Kidney (tissue), 14 donors: ENCODE measurements around the gene PRKCD. TPM values are rescaled to one million over a fixed set of nuclear protein-coding genes. Genes with fewer than 3 reads are reported as not detected.

Experiments
- DNase-seq, 5 donors: peaks; one replicate each; pipeline ENCODE4 v3.0.0-alpha.2; 2013 to 2020
- FAIRE-seq: peaks from 2 replicates; lab custom pipeline; 2012; peaks lifted over from hg19 to GRCh38; lab: Jason Lieb, UNC
- H3K27ac ChIP-seq, 2 donors: one replicate each; pipeline ENCODE4 v1.7.0; 2013; ENCODE audit warnings: low read depth in 2 of 2, low read length in 2 of 2, inconsistent platforms in 1 of 2
- H3K27me3 ChIP-seq: one replicate; pipeline ENCODE4 v1.7.1; 2013; ENCODE audit warnings: low read length, inconsistent platforms; ENCODE audit not compliant: control insufficient read depth, insufficient read depth
- H3K36me3 ChIP-seq, 3 donors: one replicate each; pipeline versions ENCODE4 v1.7.0 to v1.7.1; 2013; ENCODE audit warnings: low read length in 3 of 3, control low read depth in 1 of 3, inconsistent platforms in 1 of 3; ENCODE audit not compliant: insufficient read depth in 3 of 3, control insufficient read depth in 2 of 3
- H3K4me1 ChIP-seq, 3 donors: one replicate each; pipeline versions ENCODE4 v1.7.0 to v1.7.1; 2013; ENCODE audit warnings: low read length in 3 of 3, inconsistent platforms in 1 of 3, low read depth in 1 of 3; ENCODE audit not compliant: control insufficient read depth in 2 of 3, insufficient read depth in 2 of 3
- H3K4me3 ChIP-seq, 3 donors: one replicate each; pipeline versions ENCODE4 v1.7.0 to v1.8.1; 2013; ENCODE audit warnings: low read length in 3 of 3, control low read depth in 1 of 3, inconsistent platforms in 1 of 3
- H3K9ac ChIP-seq, 3 donors: one replicate each; pipeline versions ENCODE4 v1.7.0 to v1.7.1; 2013; ENCODE audit warnings: low read length in 3 of 3, control low read depth in 1 of 3, inconsistent platforms in 1 of 3
- H3K9me3 ChIP-seq, 3 donors: one replicate each; pipeline versions ENCODE4 v1.7.0 to v1.7.1; 2013; ENCODE audit warnings: low read length in 3 of 3, control low read depth in 1 of 3, inconsistent platforms in 1 of 3; ENCODE audit not compliant: control insufficient read depth in 2 of 3, insufficient read depth in 1 of 3
- intact Hi-C: fragments of 100-400 bp; cut with DNase I; formaldehyde crosslinking; loops from one replicate; pipeline ENCODE4 v1.11.1; 2022
- polyA plus RNA-seq: library from polyadenylated mRNA; stranded (reverse); fragments of 350-450 nt; fragmentation: Illumina TruSeq; extraction: RNeasy Lipid Tissue Mini Kit (QIAGEN cat#74804); gene quantifications from one replicate; pipeline ENCODE4 v1.2.3, GENCODE V29; 2014; ENCODE audit warnings: low read depth, low replicate concordance; ENCODE audit not compliant: insufficient read depth
- total RNA-seq: library from RNA; stranded (reverse); fragmentation: NEBNext Ultra II Directional; extraction: Animal tissue kit (Norgen Biotek cat#: 25700); gene quantifications from one replicate; pipeline ENCODE4 v1.2.1, GENCODE V29; 2021
- TF ChIP-seq, protein P1 (sequence below): IDR thresholded peaks from 3 replicates; pipeline ENCODE4 v1.5.1; 2012; ENCODE audit warnings: mild to moderate bottlenecking, moderate library complexity, borderline replicate concordance; ENCODE audit not compliant: insufficient read depth; ENCODE audit errors: extremely low read depth
- donor health status: control.
- donor health status: control.
- donor health status: control.
- donor health status: control.
- donor health status: control.
- donor health status: DM: yes; HTN: yes; CAD: no.
- donor health status: Normal renal cell carcinoma (clear cell type).

PRKCD gene
- total and polyA plus RNA-seq, 2 donors from 2014 or later: 26.6 to 29.1 TPM

DNA sequence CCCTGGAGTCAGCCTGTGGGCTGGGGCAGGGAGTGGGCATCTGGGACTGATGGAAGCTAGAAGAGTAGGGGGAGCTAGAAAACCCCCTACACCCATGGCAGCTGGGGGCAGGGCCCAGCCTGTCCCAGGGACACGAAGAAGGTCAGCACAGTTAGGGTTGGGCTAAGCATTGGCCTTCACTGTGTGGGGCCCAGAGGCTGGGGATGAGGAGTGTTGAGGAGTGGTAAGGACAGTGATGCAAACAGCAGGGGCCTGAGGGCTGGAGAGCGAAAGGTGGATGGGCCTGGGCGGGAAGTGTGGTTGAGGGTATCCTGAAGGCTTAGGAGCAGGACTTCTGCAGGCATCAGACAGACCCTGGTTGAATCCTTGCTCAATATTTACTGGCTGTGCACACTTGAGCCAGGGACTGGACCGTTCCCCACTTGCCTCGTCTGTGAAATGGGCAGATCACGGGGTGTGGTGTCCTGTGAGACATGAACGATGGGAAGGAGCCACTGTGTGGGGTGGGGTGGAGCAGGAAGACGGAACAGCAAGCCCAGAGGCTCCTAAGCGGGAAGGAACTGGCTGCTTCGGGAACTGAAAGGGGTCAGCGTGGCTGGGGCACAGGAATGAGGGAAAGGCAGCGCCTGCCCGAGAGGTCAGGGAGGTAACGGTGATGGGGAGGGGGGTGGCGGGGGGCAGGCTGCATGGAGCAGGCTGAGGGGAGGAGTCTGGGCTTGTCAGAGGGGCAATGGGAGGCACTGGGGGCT, 7.3 kb downstream of the PRKCD start:
- Histone ChIP-seq H3K27me3 (no peaks in the 10 kb centered on the region), H3K9me3 (no peaks in the 10 kb centered on the region), H3K4me3 (no peak overlapping the region), H3K36me3 (peaks cover 0 to 3% (median 3%) of the 10 kb centered on the region in 3 donors), H3K9ac (no peak overlapping the region), H3K27ac (no peak overlapping the region), H3K4me1 (peaks cover 0 to 52% (median 26%) of the 10 kb centered on the region in 3 donors)
- FAIRE-seq: no peak
- intact Hi-C loops: no loop called here
- TF ChIP-seq, protein P1, sequence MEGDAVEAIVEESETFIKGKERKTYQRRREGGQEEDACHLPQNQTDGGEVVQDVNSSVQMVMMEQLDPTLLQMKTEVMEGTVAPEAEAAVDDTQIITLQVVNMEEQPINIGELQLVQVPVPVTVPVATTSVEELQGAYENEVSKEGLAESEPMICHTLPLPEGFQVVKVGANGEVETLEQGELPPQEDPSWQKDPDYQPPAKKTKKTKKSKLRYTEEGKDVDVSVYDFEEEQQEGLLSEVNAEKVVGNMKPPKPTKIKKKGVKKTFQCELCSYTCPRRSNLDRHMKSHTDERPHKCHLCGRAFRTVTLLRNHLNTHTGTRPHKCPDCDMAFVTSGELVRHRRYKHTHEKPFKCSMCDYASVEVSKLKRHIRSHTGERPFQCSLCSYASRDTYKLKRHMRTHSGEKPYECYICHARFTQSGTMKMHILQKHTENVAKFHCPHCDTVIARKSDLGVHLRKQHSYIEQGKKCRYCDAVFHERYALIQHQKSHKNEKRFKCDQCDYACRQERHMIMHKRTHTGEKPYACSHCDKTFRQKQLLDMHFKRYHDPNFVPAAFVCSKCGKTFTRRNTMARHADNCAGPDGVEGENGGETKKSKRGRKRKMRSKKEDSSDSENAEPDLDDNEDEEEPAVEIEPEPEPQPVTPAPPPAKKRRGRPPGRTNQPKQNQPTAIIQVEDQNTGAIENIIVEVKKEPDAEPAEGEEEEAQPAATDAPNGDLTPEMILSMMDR: no peak
- no peak for DNase-seq

DNA sequence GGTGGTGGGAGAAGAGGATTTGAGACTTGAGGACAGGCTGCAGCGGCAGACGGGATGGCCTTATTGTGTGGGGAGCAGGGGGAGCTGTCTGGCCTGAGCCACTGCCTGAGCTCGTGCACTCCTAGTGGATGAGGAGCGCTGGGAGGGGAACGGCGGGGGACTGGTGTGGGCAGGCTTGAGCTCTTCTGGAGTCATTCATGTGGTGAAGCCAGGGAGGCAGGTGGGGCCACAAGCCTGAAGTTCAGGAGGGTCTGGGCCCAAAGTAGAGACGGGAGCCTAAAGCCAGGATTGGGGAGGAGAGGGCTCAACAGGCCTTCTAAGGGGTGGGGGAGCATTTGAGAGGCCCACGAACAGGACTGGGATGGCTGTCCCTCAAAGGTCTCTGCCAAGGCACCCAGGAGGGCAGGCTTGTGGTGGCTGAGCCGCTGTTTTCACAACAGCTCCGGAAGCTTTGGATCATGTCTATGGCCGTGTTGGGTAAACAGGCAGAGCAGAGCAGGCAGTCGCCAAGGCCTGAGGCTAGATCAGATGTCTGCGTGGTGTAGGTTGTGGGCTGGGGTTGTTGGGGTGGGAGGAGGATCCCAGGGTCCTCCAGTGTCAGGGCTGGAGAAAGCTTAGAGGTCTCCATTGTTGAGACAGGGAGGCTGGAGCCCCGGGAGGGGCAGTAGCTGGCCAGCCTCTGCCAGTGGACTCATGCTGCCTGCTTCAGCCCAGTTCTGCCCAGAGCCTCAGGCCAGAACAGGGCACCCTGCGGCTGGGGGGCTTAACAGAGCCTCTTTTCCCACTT, 8.2 kb downstream of the PRKCD start:
- H3K4me1 ChIP-seq: peaks cover 0 to 51% (median 26%) of the 10 kb centered on the region in 3 donors
- FAIRE-seq: no peak
- DNase-seq: peak in 4 of 5 donors; percentile 66 to 81 (median 74)
- H3K27me3 ChIP-seq: no peaks in the 10 kb centered on the region
- intact Hi-C loops: no loop called here
- peaks cover 3 to 7% (median 4%) of the 10 kb centered on the region in 3 donors for H3K36me3 ChIP-seq
- TF ChIP-seq, protein P1: no peak
- no peak overlapping the region for H3K9ac ChIP-seq
- no peaks in the 10 kb centered on the region for H3K9me3 ChIP-seq
- peak overlapping the region; percentile 51 to 75 for H3K27ac ChIP-seq
- no peak overlapping the region for H3K4me3 ChIP-seq

DNA sequence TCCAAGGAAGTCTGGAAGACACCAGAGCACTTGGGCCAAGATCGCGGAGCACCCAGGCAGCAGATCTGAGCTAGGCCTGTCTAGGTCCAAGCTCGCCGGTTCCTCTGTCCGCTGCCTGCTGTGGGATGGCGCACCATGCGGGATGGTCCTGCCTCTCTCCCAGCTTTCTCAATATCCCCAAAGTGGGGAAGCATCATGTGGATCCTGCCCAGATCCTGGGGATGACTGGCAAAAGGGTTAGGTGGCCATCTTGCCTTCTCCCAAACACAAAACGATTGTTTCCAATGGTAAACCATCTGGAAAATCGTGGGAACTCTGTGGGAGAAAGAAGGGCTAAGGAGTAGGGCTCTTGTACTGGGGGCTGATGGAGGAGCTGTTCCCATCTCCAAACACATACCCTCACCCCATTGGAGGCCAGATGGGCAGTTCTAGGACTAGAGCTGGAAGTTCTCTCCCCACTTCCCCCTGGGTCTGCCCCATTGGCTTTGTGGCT, 8.9 kb downstream of the PRKCD start:
- Histone ChIP-seq H3K36me3 (peaks cover 3 to 7% (median 5%) of the 10 kb centered on the region in 3 donors), H3K27ac (peak overlapping the region; percentile 51 to 75), H3K9ac (no peak overlapping the region), H3K4me1 (peaks cover 0 to 53% (median 26%) of the 10 kb centered on the region in 3 donors), H3K9me3 (no peaks in the 10 kb centered on the region), H3K27me3 (no peaks in the 10 kb centered on the region), H3K4me3 (no peak overlapping the region)
- intact Hi-C loops: no loop called here
- FAIRE-seq (no peak), DNase-seq (no peak)
- TF ChIP-seq, protein P1: no peak
